Endothelial cell of umbilical vein (primary cell): ENCODE measurements around the gene HMCN1. TPM values are rescaled to one million over a fixed set of nuclear protein-coding genes. Genes with fewer than 3 reads are reported as not detected.

Experiments
- BruUV-seq: library from RNA; stranded (reverse); fragments of 400-500 nt; replicated peaks from 2 replicates; lab custom pipeline; 2021; lab: Mats Ljungman, UMichigan
- CTCF ChIA-PET: fragments of 300-600, 350-600 bp; sonication (Branson Sonifier 250); formaldehyde crosslinking; loops from one replicate; lab custom pipeline; 2021; ENCODE audit warnings: antibody characterized with exemption, inconsistent platforms; lab: Charles Lee
- POLR2A ChIA-PET: fragments of 300-600, 350-600 bp; sonication (Branson Sonifier 250); formaldehyde crosslinking; loops from one replicate; lab custom pipeline; 2021; ENCODE audit warnings: antibody characterized with exemption, inconsistent platforms; lab: Charles Lee
- DNase-seq: peaks from one replicate; pipeline ENCODE4 v3.0.0-alpha.2; 2011; ENCODE audit warnings: low read depth, low spot score
- FAIRE-seq: peaks from 2 replicates; lab custom pipeline; 2011; peaks lifted over from hg19 to GRCh38; lab: Jason Lieb, UNC
- H2AFZ ChIP-seq: 2 replicates; pipeline ENCODE4 v1.6.0; 2012; ENCODE audit warnings: low read depth, low read length, control low read depth, inconsistent platforms
- H3K27ac ChIP-seq: 2 replicates; pipeline ENCODE4 v1.5.1; 2011; ENCODE audit warnings: low read depth, mild to moderate bottlenecking, control low read depth, low read length, moderate library complexity; ENCODE audit not compliant: insufficient read depth
- H3K27me3 ChIP-seq, 2 experiments: 2 replicates each; pipeline versions ENCODE4 v1.6.0 to v1.6.1; 2011; ENCODE audit warnings: low read length in 2 of 2, mixed read lengths in 1 of 2; ENCODE audit not compliant: control insufficient read depth in 2 of 2, insufficient read depth in 2 of 2
- H3K36me3 ChIP-seq, 2 experiments: 2 replicates in 1 of 2; 3 replicates in 1 of 2; pipeline ENCODE4 v1.5.1; 2011; ENCODE audit warnings: low read length in 2 of 2, mild to moderate bottlenecking in 1 of 2, moderate library complexity in 1 of 2; ENCODE audit not compliant: control insufficient read depth in 2 of 2, insufficient read depth in 2 of 2; ENCODE audit errors: extremely low read depth in 1 of 2
- H3K4me1 ChIP-seq: 3 replicates; pipeline ENCODE4 v1.5.1; 2011; ENCODE audit warnings: mild to moderate bottlenecking, low read length; ENCODE audit not compliant: control insufficient read depth, insufficient read depth; ENCODE audit errors: extremely low read depth
- H3K4me2 ChIP-seq: 2 replicates; pipeline ENCODE4 v1.6.1; 2011; ENCODE audit warnings: low read length, control low read depth, mixed read lengths; ENCODE audit not compliant: insufficient read depth
- H3K4me3 ChIP-seq, 3 experiments: fragments of 200-600 bp in 1 of 3; sonication (generic), shearing (Covaris generic) in 1 of 3; replicated peaks in 1 of 3; 2 replicates each; pipeline ENCODE4 v1.5.1; 2011 to 2016; ENCODE audit warnings: control low read depth in 3 of 3, low read length in 3 of 3, mild to moderate bottlenecking in 2 of 3, inconsistent platforms in 1 of 3, low read depth in 1 of 3, moderate library complexity in 1 of 3; ENCODE audit not compliant: insufficient read depth in 1 of 3
- H3K79me2 ChIP-seq: 2 replicates; pipeline ENCODE4 v1.6.0; 2012; ENCODE audit warnings: low read length, inconsistent platforms; ENCODE audit not compliant: control insufficient read depth, insufficient read depth
- H3K9ac ChIP-seq: replicated peaks from 2 replicates; pipeline ENCODE3; 2011; ENCODE audit warnings: low read length, control low read depth; ENCODE audit not compliant: insufficient read depth; ENCODE audit errors: extremely low read depth
- H3K9me1 ChIP-seq: replicated peaks from 3 replicates; pipeline ENCODE4 v1.6.0; 2011; ENCODE audit warnings: mild to moderate bottlenecking, low read length; ENCODE audit not compliant: control insufficient read depth, insufficient read depth; ENCODE audit errors: extremely low read depth
- H3K9me3 ChIP-seq: replicated peaks from 2 replicates; pipeline ENCODE4 v1.5.1; 2012; ENCODE audit warnings: low read length, inconsistent platforms; ENCODE audit not compliant: control insufficient read depth, insufficient read depth
- H4K20me1 ChIP-seq: replicated peaks from 2 replicates; pipeline ENCODE3; 2011; ENCODE audit warnings: mild to moderate bottlenecking, low read length; ENCODE audit not compliant: control insufficient read depth, insufficient read depth; ENCODE audit errors: extremely low read depth
- CTCF ChIP-seq, 2 donors: IDR thresholded peaks; 1 replicate in 1 of 2; 2 replicates in 1 of 2; pipeline ENCODE4 v1.5.1; 2011; ENCODE audit warnings: low read length in 2 of 2, mild to moderate bottlenecking in 2 of 2, moderate library complexity in 2 of 2, control low read depth in 1 of 2, inconsistent platforms in 1 of 2, low read depth in 1 of 2; ENCODE audit not compliant: insufficient read depth in 1 of 2; ENCODE audit errors: extremely low read depth in 1 of 2
- EZH2 ChIP-seq: IDR thresholded peaks from 2 replicates; pipeline ENCODE4 v1.6.1; 2012; ENCODE audit warnings: borderline replicate concordance, low read depth, mild to moderate bottlenecking, moderate library complexity, low read length, inconsistent platforms; ENCODE audit not compliant: severe bottlenecking
- FOS ChIP-seq: IDR thresholded peaks from 2 replicates; pipeline ENCODE4 v1.6.1; 2011; ENCODE audit warnings: mild to moderate bottlenecking, low read length, moderate library complexity, borderline replicate concordance; ENCODE audit not compliant: insufficient read depth
- GATA2 ChIP-seq: IDR thresholded peaks from 2 replicates; pipeline ENCODE4 v1.7.0; 2011; ENCODE audit warnings: low read depth, mild to moderate bottlenecking, moderate library complexity, mixed read lengths, low read length; ENCODE audit not compliant: insufficient read length, insufficient read depth
- JUN ChIP-seq: IDR thresholded peaks from 2 replicates; pipeline ENCODE4 v1.6.1; 2011; ENCODE audit warnings: borderline replicate concordance, low read depth; ENCODE audit not compliant: insufficient read length, insufficient read depth
- MAX ChIP-seq: IDR thresholded peaks from 2 replicates; pipeline ENCODE4 v1.6.1; 2011; ENCODE audit not compliant: insufficient read depth, insufficient read length
- MYC ChIP-seq: IDR thresholded peaks from one replicate; pipeline ENCODE4 v1.6.1; 2011; ENCODE audit warnings: mild to moderate bottlenecking, low read depth, low read length
- POLR2A ChIP-seq: IDR thresholded peaks from 2 replicates; pipeline ENCODE4 v1.6.1; 2012; ENCODE audit warnings: low read depth, mild to moderate bottlenecking, control low read depth, low read length
- POLR2AphosphoS5 ChIP-seq: IDR thresholded peaks from 2 replicates; pipeline ENCODE4 v1.6.1; 2012; ENCODE audit warnings: low read depth, mild to moderate bottlenecking, control low read depth, low read length, moderate library complexity; ENCODE audit not compliant: insufficient read depth
- dilution Hi-C: fragments of 300-500 bp; cut with MboI; formaldehyde crosslinking; loops from one replicate; pipeline ENCODE4 v1.15.0; 2019; ENCODE audit warnings: low sequenced_read_pairs; ENCODE audit not compliant: extremely low pct_ligation_motif_present
- intact Hi-C: fragments of 100-400 bp; cut with micrococcal nuclease; formaldehyde crosslinking; loops from one replicate; pipeline ENCODE4 v1.10.0; 2022
- polyA plus RNA-seq, 4 experiments: library from polyadenylated mRNA; depleted of rRNA in 3 of 4; stranded (reverse) in 3 of 4; unstranded in 1 of 4; fragments of >200 nt; gene quantifications; 2 replicates each; pipeline versions ENCODE4 v1.2.1 to v1.2.3, GENCODE V29; 2011 to 2012; ENCODE audit warnings: missing spikeins in 1 of 4
- total RNA-seq: library from RNA; stranded (reverse); gene quantifications from 2 replicates; pipeline ENCODE4 v1.2.3, GENCODE V29; 2021

Gene HMCN1
- total and polyA plus RNA-seq, 2 donors (not counting 3 experiments of a cell fraction or from before 2014, with no cell fraction given): 10.3 to 16.0 TPM

DNA sequence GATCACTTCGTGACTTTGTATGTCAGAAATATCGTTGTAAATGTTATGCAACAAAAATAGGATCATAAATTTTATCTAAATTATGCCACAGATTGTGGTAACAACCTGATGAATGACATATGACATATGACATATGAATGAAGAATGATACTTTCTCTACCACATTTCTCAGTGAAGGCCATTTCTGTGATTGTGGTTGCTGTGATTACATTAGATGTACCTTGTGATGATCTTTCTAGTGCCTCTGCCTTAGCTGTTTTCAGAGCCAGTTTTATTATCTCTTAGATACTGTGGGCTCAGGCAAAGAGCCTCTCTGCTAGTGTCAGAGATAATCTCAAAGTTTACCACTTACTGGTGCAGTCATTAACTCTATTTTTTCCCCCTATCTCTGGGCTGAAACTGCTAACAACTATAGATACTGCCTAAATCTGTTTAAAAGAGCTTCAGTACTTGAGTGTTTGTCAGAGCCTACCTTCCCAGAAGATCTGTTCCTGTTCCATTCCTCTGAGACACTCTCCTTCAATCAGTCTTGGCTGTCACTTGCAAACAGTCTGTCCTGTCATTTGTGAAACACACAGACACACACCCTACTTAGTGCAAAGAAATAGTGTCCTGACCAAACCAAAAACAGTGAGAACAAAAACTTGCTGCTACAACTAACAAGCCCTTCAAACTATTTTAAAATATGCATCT is 55.5 kb downstream of the HMCN1 start:
- FAIRE-seq: no peak
- no peak overlapping the region for H3K9ac ChIP-seq
- peaks cover 6% of the 10 kb centered on the region for H3K4me1 ChIP-seq
- H3K9me1 ChIP-seq: no peaks in the 10 kb centered on the region
- POLR2A ChIA-PET: no interaction called here
- intact Hi-C loops: no loop called here
- no peak overlapping the region for H2AFZ ChIP-seq
- H4K20me1 ChIP-seq: no peaks in the 10 kb centered on the region
- H3K4me2 ChIP-seq: no peak overlapping the region
- CTCF ChIA-PET: interaction anchor here (1.0 to 1.8 kb wide), 2 partner anchors 69 kb away, joined by 4 to 6 read pairs; no protein-coding TSS in a partner anchor
- H3K79me2 ChIP-seq: no peaks in the 10 kb centered on the region
- no peak for DNase-seq
- dilution Hi-C loops: no loop called here
- no peaks in the 10 kb centered on the region for H3K9me3 ChIP-seq
- no peaks in the 10 kb centered on the region for H3K27me3 ChIP-seq
- no peak overlapping the region for H3K27ac ChIP-seq
- no peaks in the 10 kb centered on the region for H3K36me3 ChIP-seq
- no TSS peak for BruUV-seq
- TF ChIP-seq GATA2: no peak
- TF ChIP-seq MYC: no peak
- no peak for TF ChIP-seq POLR2A
- TF ChIP-seq POLR2AphosphoS5: no peak
- TF ChIP-seq EZH2: no peak
- TF ChIP-seq MAX: no peak
- no peak for TF ChIP-seq JUN
- no peak for TF ChIP-seq FOS
- no peak for TF ChIP-seq CTCF (IDR thresholded peaks at IDR 0.05; ENCODE audit: extremely low read depth in 1 of 2, insufficient read depth in 1 of 2, low read depth in 1 of 2, low read length in 2 of 2)
- no peak overlapping the region for H3K4me3 ChIP-seq
